Stimulated activated naive CD4-positive, alpha-beta T cell treated with Interleukin-2 at 50 U/mL for 16 hours (primary cell): ENCODE data around the gene AGBL5.

Source experiments
- DNase-seq: peaks from one replicate; lab custom pipeline; 2025; lab: John Stamatoyannopoulos, UW

AGBL5 gene

DNA sequence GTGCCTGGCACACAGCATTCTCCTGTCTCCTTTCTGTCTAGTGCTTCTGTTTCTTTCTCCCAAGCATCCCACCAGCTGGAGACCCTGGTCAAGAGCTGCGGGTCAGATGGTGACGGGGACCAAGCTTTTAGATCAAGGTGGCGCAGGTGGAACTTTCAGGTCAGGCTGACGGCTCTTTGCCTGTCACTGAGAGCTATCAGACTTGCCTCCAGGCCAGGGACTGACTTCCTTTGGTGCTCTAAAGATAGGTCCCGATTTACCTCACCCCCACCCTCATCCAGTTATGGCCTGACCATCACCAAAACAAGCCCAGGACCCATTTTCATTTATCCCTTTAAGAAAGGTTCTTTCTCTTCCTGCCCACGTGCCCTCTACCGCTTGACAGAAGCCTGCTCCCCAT, 25.8 kb downstream of the AGBL5 start:
- DNase-seq, result no peak

DNA sequence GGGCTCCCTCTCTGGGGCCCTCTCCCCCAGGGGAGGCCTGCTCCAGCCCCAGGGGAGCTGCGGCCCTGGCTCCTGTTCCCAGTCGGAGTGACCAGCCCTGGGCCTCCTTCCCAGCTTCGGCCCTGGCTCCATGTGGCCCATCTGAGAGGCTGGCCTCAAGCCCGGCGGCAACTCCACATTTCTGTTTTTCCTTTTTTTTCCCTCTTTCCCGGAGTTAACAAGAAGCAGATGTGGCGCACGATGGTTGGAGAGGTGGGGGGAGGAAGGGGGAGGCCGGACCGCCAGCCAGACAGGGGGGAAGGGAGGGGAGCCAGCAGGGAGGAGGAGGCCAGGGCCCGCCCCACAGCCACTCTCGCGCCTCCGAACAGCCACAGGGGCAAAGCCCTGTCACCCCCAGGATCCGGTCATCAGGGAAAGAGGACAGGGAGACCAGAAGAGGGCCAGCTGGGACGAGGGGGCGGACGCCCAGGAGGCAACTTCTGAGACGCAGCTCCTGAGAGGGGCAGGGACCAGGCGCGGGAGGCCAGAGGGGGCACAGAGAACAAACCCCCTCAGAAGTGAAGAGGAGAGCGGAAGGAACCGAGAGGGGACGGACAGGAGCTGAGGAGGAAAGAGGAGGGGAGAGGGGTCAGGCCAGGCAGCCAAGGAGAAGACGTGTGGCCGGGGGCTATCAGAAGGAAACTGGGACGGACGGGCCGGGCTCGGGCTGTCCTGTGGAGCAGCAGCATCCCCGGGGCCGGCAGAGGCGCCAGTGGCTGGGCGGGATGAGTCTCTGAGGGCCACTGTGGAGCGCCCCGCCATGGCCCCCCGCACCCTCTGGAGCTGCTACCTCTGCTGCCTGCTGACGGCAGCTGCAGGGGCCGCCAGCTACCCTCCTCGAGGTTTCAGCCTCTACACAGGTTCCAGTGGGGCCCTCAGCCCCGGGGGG, 27.1 kb downstream of the AGBL5 start, which contains the start of gene EMILIN1:
TSS of gene EMILIN1 (plus strand) at position 349 of the 928 bp plus-strand sequence. CDS start at position 800, 451 bp downstream.
- no peak for DNase-seq

DNA sequence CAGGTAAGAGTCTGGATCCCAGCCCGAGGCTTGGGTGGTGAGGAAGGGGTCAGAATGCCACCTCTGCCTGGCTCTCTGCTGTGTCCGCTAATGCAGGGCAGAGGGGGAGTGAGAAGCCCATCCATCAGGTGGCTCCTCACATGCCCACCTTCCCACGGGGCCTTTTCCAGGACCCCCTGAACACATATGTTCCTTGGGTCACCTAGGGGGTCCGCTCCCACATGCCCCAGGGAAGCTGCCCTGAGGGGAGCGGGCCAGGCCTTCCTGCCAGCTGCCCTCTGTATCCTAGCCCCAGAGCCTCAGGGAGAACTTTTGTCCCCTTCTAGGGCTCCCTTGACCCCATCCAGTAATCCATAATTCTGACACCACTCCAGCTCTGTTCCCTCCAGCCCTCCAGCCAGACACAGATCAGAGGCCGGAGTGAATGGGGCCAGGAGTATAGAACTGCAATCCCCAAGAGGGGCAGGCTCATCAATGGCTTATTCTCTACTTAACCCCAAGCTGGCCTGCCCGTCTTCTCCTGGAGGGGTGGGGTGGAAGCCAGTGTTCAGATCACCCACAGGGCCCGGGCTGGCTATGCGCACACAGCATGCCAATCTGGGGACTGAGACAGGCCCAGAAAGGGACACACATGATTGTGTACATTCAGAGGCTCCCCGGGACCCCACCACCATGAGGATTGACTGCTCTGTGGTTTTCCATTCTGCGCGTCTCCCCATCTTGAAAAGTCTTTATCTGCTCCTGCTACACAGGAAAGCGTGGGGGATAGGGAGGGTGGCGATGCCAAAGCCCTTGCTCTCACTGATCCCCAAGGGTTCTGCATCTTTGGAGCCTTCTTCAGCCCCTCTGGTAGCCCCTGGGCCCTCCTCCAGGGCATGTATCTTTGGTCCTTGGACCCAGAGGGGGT, 28.0 kb downstream of the AGBL5 start:
- DNase-seq, result no peak

DNA sequence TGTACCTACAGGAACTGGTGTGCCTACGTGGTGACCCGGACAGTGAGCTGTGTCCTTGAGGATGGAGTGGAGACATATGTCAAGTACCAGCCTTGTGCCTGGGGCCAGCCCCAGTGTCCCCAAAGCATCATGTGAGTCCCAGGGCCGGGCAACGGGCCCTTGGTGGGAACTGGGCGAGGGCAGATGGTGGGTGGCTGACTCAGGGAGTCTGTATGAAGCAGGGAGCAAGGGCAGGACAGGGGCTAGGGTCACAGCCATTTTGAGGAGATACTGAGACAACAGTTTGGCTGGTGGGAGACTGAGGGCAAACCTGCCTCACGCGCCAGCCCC, 28.6 kb downstream of the AGBL5 start:
- DNase-seq, result no peak

DNA sequence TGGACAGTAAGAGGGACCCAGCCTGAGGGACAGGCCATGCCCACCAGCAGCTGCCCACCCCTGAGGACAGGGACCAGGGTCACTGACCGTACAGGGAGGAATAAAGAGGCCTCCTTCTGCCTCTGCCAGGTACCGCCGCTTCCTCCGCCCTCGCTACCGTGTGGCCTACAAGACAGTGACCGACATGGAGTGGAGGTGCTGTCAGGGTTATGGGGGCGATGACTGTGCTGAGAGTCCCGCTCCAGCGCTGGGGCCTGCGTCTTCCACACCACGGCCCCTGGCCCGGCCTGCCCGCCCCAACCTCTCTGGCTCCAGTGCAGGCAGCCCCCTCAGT, 29.1 kb downstream of the AGBL5 start:
- DNase-seq, result no peak

DNA sequence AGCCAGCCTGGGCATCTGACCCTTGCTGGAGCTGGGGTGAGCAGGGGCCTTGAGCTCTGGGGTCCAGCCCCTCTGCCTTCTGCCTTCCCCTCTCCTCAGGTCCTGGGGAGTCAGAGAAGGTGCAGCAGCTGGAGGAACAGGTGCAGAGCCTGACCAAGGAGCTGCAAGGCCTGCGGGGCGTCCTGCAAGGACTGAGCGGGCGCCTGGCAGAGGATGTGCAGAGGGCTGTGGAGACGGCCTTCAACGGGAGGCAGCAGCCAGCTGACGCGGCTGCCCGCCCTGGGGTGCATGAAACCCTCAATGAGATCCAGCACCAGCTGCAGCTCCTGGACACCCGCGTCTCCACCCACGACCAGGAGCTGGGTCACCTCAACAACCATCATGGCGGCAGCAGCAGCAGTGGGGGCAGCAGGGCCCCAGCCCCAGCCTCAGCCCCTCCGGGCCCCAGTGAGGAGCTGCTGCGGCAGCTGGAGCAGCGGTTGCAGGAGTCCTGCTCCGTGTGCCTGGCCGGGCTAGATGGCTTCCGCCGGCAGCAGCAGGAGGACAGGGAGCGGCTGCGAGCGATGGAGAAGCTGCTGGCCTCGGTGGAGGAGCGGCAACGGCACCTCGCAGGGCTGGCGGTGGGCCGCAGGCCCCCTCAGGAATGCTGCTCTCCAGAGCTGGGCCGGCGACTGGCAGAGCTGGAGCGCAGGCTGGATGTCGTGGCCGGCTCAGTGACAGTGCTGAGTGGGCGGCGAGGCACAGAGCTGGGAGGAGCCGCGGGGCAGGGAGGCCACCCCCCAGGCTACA, 30.7 kb downstream of the AGBL5 start:
- DNase-seq, result no peak

DNA sequence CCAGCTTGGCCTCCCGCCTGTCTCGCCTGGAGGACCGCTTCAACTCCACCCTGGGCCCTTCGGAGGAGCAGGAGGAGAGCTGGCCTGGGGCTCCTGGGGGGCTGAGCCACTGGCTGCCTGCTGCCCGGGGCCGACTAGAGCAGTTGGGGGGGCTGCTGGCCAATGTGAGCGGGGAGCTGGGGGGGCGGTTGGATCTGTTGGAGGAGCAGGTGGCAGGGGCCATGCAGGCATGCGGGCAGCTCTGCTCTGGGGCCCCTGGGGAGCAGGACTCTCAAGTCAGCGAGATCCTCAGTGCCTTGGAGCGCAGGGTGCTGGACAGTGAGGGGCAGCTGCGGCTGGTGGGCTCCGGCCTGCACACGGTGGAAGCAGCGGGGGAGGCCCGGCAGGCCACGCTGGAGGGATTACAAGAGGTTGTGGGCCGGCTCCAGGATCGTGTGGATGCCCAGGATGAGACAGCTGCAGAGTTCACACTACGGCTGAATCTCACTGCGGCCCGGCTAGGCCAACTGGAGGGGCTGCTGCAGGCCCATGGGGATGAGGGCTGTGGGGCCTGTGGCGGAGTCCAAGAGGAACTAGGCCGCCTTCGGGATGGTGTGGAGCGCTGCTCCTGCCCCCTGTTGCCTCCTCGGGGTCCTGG, 31.4 kb downstream of the AGBL5 start:
- no peak for DNase-seq

DNA sequence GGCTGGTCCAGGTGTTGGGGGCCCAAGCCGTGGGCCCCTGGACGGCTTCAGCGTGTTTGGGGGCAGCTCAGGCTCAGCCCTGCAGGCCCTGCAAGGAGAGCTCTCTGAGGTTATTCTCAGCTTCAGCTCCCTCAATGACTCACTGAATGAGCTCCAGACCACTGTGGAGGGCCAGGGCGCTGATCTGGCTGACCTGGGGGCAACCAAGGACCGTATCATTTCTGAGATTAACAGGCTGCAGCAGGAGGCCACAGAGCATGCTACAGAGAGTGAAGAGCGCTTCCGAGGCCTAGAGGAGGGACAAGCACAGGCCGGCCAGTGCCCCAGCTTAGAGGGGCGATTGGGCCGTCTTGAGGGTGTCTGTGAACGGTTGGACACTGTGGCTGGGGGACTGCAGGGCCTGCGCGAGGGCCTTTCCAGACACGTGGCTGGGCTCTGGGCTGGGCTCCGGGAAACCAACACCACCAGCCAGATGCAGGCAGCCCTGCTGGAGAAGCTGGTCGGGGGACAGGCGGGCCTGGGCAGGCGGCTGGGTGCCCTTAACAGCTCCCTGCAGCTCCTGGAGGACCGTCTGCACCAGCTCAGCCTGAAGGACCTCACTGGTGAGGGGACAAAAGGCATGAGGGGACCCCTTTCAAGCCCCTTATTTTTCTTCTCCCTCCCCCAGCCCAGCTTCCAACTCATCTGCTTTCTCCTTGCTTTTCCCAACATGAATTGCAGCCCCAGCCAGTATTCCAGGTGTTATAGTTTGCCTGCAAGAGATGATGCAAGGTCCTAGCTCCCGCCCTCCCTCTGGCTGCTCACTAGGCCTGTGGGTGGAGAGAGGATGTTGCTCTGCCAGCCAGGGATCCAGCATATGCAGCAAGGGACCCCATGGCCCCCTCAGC, 32.2 kb downstream of the AGBL5 start:
- no peak for DNase-seq

DNA sequence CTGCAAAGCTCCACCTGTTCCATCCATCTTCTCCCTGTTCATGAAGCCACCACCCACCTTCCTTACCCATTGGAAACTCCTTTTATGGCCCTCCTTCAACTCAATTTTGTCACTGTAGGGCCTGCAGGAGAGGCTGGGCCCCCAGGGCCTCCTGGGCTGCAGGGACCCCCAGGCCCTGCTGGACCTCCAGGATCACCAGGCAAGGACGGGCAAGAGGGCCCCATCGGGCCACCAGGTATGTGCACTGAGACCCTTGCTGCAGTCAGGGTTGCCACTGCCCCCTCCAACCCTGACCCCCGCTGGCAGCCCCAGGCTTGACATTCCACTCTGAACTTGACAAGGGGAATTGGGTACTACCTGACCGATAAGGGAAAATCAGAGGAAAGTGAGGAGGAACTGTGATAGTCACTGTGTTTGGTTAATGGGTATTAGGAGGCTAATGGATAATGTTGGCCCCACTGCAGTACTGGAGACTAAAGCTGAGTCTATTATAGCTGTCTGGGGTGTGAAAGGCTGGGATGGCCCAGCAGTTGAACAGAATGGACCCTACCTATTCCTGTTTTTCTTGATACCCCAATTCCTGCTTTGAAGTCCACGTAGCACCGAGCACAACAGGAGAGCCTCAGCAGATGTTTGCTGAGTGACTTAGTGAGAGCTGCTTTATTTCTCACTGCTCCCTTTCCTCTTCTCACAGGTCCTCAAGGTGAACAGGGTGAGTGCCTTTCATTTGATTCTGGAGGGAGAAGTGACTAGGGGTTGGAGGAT, 33.0 kb downstream of the AGBL5 start:
- DNase-seq, result no peak

DNA sequence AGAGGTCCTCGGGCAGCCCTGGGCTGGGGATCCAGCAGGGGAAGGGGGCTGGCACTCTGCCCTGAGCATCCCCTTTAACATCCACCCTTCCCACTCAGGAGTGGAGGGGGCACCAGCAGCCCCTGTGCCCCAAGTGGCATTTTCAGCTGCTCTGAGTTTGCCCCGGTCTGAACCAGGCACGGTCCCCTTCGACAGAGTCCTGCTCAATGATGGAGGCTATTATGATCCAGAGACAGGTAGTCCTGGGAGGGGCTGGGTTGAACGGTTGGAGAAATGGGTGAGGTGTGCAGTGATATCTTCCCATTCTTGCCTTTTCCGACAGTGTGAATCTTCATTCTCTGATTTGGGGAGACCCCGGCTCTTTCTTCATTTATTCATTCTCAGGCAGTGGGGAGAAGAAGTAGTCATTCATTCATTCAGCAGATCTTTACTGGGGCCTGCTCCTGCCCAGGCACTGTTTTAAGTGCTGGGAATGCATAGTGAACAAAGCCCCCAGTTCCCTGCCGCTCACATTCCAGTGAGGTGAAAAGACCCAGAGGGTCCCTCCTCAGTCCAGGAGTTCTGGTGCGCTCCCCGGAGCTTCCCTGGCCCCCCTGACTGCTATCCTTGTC, 33.7 kb downstream of the AGBL5 start:
- no peak for DNase-seq

DNA sequence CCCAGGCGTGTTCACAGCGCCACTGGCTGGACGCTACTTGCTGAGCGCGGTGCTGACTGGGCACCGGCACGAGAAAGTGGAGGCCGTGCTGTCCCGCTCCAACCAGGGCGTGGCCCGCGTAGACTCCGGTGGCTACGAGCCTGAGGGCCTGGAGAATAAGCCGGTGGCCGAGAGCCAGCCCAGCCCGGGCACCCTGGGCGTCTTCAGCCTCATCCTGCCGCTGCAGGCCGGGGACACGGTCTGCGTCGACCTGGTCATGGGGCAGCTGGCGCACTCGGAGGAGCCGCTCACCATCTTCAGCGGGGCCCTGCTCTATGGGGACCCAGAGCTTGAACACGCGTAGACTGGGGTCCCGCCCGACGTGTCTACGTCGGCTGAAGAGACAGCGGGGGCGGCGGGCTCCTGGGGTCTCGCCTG, 34.2 kb downstream of the AGBL5 start:
- DNase-seq, result peak; percentile 31

DNA sequence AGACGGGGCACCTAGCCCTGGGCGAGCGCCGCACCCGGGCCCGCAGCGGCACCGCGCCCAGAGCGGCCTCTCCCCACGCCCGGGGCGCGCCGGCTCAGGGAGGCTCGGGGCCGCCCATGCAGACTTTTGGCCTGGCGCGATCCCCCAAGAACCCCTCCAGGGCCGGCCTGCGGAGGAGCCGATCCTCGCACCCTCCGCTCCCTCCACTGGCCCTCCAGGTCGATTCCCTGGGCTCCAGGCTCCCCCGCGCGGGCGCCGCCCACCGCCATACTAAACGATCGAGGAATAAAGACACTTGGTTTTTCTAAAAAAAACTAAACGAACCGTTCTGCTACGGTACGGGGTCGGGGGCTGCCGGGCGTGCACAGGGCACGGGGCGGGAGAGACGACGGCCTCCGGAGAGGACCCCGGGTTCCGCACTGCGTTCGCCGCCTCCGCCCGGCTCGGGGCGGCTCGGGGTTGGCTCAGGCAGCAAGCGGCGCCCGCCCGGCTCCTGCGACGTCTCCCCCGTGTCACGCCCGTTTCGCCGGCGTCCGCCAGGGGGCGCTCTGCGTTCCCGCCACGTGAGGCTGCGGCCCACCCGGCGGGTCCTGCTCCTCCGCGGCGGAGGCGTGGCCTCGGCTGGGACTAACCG, 34.7 kb downstream of the AGBL5 start:
- peak; percentile 94 for DNase-seq

DNA sequence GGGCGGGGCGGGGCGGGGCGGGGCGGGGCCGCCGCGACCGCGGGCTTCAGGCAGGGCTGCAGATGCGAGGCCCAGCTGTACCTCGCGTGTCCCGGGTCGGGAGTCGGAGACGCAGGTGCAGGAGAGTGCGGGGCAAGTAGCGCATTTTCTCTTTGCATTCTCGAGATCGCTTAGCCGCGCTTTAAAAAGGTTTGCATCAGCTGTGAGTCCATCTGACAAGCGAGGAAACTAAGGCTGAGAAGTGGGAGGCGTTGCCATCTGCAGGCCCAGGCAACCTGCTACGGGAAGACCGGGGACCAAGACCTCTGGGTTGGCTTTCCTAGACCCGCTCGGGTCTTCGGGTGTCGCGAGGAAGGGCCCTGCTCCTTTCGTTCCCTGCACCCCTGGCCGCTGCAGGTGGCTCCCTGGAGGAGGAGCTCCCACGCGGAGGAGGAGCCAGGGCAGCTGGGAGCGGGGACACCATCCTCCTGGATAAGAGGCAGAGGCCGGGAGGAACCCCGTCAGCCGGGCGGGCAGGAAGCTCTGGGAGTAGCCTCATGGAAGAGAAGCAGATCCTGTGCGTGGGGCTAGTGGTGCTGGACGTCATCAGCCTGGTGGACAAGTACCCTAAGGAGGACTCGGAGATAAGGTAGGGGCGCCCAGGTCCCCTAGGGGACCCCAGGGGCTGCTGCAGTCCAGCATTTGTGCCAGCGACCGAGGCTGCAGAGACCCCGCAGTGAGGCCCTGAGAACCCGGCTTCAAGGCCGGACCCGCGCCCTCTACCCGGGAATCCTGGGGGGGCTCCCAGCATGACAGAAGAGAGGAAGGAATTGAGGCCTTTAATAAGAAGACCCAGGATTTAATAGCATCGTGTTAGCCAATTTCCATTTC, 35.5 kb downstream of the AGBL5 start, which contains the start of gene KHK:
TSS of gene KHK (plus strand) at position 49 of the 870 bp plus-strand sequence. CDS start at position 537, 488 bp downstream.
- DNase-seq, result no peak

DNA sequence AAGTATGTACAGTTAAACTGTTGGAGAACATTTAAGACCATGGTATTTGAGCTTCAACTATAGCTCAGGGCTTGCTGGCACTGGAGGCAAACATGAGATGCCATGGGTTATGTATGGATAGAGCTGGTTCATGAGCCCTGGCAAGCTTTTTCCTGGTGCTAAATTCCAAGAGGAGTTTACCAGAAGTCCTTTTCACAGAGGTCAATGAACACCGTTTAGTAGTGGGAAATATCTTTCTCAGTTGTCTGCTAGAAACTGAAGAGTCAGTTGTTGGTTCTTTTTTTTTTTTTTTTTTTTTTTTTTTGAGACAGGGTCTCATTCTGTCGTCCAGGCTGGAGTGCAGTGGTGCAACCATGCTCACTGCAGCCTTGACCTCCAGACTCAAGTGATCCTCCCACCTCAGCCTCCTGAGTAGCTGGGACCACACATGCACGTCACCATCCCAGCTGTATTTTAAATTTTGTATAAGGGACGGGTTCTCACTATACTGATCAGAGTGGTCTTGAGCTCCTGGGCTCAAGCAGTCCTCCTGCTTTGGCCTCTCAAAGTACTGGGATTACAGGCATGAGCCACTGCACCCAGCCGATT, 36.4 kb downstream of the AGBL5 start:
- no peak for DNase-seq

DNA sequence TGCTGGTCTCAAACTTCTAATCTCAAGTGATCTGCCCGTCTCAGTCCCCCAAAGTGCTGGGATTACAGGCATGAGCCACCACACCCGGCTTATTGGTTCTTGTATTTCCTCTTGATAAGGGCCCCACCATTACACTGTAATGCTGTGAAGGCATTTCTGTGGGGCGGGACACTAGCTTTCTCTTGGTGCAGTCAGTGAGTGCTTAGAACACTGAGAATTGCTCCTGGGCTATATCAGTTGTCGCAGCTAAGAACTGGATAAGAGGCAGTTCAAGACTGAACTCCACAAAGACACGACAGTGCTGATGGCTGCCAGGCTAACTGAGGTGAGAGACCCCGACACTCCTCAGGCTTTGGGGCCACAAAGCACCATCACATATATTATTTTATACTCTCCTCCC, 37.2 kb downstream of the AGBL5 start:
- no peak for DNase-seq

DNA sequence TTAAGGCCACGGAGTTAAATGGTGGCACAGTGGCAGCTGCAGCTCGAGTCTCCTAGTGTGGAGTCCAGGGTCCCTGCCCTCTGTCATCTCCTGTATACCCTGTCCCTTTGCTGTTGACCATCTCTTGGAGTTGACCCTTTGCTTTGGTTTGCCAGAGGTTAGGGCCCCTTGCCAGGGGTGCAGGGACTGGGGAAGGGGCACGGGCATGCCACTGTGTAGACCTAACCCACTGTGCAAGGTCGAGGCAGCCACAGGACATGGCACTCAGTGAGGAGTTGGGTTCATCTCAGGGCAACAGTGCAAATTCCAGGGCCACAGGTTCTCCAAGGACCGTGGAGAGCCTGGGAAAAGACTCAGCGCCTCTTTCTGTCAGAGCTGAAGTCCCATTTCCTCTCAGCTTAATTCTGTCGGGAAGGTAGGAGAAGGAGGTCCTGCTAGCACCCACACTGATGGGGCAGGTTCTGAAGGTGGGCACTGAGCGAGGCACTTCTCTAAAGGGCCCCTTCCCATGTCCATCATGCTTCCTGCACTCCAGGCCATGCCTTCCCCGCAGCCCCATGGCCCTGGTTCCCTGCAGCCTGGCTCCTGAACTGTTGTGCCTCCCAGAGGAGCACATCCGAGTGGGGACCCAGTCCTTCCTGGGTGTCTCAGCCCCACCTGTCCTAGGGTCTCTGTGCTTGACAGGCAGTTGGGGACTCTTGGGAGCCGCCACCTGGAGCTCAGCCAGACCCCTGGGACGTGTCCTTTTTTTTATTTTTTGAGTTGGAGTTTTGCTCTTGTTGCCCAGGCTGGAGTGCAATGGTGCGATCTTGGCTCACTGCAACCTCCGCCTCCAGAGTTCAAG, 37.9 kb downstream of the AGBL5 start:
- no peak for DNase-seq
